Subcutaneous adipose tissue (tissue), 4 donors: ENCODE data around the gene TMF1. TPM values are rescaled to one million over a fixed set of nuclear protein-coding genes. Genes with fewer than 3 reads are reported as not detected.

Experiments used
- total RNA-seq, 4 donors: library from RNA; depleted of rRNA; stranded (reverse); fragments of >200 nt; gene quantifications; one replicate each; pipeline ENCODE4 v1.1.0, GENCODE V29; 2016
- TF ChIP-seq, protein P1 (sequence below): fragments of 450-650 bp; IDR thresholded peaks from one replicate; pipeline ENCODE4 v1.5.1; 2016; ENCODE audit warnings: low read depth, mild to moderate bottlenecking, control low read depth, antibody characterized with exemption, moderate library complexity

Gene TMF1
- total RNA-seq, 4 donors from 2014 or later, result 28.8 to 39.8 (median 36.3) TPM

DNA sequence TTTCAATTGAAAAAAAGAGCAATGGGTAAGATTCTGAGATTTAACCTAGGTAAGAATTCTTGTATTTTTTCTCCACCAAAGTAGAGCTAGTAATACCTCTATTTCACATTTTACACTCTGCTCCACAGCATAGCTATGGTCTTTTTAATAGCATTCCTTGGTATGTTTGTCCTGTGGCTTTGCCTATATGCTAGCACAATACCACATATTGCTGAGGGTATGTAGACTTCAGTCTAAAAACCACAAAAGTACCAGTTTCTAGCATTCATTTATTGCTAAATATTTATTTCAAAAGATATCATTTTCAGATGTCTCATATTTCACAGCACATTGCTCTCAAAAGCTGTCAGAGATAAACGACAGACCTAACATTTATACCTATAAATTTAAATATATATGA lies 20.5 kb downstream of the TMF1 start:
- TF ChIP-seq, protein P1, sequence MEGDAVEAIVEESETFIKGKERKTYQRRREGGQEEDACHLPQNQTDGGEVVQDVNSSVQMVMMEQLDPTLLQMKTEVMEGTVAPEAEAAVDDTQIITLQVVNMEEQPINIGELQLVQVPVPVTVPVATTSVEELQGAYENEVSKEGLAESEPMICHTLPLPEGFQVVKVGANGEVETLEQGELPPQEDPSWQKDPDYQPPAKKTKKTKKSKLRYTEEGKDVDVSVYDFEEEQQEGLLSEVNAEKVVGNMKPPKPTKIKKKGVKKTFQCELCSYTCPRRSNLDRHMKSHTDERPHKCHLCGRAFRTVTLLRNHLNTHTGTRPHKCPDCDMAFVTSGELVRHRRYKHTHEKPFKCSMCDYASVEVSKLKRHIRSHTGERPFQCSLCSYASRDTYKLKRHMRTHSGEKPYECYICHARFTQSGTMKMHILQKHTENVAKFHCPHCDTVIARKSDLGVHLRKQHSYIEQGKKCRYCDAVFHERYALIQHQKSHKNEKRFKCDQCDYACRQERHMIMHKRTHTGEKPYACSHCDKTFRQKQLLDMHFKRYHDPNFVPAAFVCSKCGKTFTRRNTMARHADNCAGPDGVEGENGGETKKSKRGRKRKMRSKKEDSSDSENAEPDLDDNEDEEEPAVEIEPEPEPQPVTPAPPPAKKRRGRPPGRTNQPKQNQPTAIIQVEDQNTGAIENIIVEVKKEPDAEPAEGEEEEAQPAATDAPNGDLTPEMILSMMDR, result no peak

DNA sequence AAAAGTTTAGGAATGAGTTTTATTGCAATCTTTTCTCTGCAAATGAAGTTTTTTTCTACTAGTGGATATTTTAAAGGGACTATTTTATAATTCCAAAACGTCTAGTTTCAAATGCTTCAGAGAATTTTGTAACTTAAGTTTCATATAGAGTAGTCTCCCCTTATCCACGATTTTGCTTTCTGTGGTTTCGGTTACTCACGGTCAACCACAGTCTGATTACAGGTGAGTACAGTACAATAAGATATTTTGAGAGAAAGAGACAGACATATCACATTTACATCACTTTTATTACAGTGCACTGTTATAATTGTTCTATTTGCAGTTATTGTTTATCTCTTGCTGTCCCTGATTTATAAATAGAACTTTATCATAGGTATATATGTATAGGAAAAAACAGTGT lies 31.3 kb downstream of the TMF1 start:
- TF ChIP-seq, protein P1, result no peak

DNA sequence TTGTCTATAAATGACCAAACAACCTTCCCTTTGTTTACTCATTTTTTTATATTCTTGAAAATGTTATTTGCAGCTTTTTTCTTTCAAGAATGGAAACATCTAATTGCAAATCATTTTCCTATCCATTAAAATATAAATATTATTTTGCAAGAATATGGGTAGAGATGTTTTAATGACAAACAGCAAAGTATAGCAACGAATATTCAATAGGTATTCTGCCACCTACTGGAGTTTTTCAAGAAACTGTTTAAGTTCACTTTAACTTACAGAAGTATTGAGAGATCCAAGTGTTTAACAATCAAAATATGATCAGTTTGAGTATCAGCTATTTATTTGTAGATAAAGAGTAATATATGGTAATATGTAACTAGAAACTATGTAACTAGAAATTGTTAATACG lies 31.7 kb downstream of the TMF1 start:
- TF ChIP-seq, protein P1, result no peak

DNA sequence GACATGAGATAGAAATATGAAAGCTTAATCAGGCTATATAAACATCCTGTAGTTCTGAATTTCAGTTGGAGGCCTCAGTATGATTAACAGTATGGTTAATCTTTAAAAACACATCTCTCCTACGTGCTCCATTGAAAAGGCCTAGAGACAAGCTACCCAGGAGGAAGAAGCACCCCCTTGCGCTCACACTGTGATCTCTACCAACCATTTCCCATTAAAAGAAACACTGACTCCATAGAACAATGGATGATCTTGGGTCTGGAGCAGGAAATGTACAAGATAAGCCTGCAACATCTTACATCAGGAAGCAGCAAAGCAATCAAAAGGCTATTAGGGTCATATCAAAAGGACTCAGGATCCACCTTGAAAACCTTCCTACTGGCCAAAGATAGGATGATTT lies 35.2 kb downstream of the TMF1 start:
- TF ChIP-seq, protein P1, result no peak

DNA sequence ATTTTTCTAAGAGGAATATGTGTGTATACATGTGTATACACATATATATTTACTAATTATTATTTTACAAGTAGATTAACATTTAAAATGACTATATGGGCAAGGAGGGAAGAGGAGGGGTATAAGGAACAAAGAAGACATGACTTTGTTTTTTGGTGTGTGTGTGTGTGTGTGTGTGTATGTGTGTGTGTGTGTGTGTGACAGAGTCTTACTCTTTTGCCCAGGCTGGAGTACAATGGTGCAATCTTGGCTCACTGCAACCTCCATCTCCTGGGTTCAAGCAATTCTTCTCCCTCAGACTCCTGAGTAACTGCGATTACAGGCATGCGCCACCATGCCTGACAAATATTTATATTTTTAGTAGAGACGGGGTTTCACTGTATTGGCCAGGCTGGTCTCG lies 36.0 kb downstream of the TMF1 start:
- TF ChIP-seq, protein P1, result no peak

DNA sequence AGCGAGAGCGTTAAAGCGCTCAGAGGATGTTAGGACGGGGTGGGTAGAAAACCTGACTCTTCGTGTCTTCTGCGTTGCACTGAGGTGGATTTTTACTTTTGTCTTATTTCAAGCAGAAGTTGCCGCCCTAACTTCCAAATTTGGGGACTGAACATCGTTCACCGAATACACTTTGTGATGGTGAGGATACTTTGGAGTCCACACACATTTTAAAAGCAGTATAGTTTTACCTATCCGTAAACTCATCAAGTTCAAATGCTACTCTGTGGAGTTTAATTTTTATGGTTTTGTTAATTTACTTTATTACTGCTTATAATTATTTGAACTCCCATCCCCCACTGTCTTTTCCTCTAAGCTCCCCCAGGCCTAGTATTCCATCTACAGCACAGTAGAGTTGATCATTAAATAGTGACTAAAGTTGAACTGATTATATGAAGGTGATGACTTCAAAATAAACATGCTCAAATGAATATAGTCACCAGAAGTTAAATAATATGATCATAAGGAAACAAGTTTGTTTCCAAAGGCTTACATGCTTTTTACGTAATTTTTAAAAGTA lies 38.0 kb downstream of the TMF1 start:
- TF ChIP-seq, protein P1, result no peak

DNA sequence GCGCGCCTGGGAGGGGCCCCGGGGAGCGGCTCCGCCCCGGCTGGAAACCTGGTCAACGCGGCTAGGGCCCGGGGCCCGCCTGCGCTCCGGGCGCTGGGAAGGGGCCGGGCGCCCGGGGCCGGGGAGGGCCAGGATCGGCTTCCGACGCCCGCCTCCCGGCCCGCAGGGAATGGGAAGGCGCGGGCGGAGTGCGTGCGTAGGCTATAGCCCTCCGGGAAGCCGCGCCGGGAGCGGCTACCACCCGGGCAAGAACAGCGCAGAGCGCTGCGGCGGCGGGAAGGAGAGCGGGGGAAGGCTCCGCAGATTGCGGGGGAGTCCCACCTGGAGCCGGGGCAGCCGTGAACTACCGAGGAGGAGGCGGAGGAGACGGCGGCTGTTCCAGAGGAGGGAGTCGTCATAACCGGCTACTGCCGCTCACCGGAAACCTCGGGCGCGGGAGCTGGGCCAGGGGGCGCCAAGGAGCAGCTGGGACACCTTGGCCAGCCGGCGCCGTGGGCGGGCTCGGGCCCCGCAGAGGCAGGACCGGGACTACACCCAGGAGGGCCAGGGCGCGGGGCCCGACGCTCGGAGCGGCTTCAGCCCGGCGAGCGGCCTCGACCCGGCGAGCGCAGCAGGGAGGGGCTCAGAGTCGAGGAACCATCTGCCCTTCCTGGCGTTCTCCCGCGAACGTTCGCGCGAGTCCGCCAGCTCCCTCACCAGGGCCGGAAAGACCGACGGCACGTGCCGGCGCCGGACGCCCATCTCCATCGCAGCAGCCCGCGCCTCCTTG lies 38.7 kb downstream of the TMF1 start, which contains the start of gene EOGT:
EOGT (minus strand) TSS at position 432 of the 769 bp plus-strand sequence. CDS start 3,838 bp downstream, outside the sequence.
- TF ChIP-seq, protein P1, result no peak
